Omental fat pad (tissue), 4 donors: Measurements from ENCODE around the gene EDIL3. TPM values are rescaled to one million over a fixed set of nuclear protein-coding genes. Genes with fewer than 3 reads are reported as not detected.

Source experiments
- ATAC-seq: fragments of 150-250 bp; one replicate; pipeline ENCODE4 v1.9.1; 2016; ENCODE audit warnings: mild to moderate bottlenecking, moderate library complexity; ENCODE audit not compliant: low FRiP score
- DNase-seq: peaks from one replicate; pipeline ENCODE4 v3.0.0-alpha.2; 2019; ENCODE audit warnings: low spot score
- total RNA-seq, 4 donors: library from RNA; depleted of rRNA; stranded (reverse); fragments of >200 nt; gene quantifications; one replicate each; pipeline ENCODE4 v1.1.0, GENCODE V29; 2016
- TF ChIP-seq, protein P1 (sequence below), 3 donors: fragments of 450-650 bp; IDR thresholded peaks; one replicate each; pipeline ENCODE4 v1.5.1; 2016 to 2017; ENCODE audit warnings: antibody characterized with exemption in 3 of 3, mild to moderate bottlenecking in 3 of 3, moderate library complexity in 2 of 3

Gene EDIL3
- total RNA-seq, 4 donors from 2014 or later, result 2.3 to 22.4 (median 4.2) TPM

- TF ChIP-seq, protein P1, sequence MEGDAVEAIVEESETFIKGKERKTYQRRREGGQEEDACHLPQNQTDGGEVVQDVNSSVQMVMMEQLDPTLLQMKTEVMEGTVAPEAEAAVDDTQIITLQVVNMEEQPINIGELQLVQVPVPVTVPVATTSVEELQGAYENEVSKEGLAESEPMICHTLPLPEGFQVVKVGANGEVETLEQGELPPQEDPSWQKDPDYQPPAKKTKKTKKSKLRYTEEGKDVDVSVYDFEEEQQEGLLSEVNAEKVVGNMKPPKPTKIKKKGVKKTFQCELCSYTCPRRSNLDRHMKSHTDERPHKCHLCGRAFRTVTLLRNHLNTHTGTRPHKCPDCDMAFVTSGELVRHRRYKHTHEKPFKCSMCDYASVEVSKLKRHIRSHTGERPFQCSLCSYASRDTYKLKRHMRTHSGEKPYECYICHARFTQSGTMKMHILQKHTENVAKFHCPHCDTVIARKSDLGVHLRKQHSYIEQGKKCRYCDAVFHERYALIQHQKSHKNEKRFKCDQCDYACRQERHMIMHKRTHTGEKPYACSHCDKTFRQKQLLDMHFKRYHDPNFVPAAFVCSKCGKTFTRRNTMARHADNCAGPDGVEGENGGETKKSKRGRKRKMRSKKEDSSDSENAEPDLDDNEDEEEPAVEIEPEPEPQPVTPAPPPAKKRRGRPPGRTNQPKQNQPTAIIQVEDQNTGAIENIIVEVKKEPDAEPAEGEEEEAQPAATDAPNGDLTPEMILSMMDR (IDR thresholded peaks at IDR 0.05), result no peak
- no peak for DNase-seq
- no peak for ATAC-seq
Measured at GRCh38 chr5:84260140-84260539, 124.5 kb downstream of the EDIL3 start.

- ATAC-seq (no peak), DNase-seq (no peak)
- TF ChIP-seq, protein P1 (IDR thresholded peaks at IDR 0.05), result no peak
Measured at GRCh38 chr5:84259283-84260045, 125.2 kb downstream of the EDIL3 start.

- TF ChIP-seq, protein P1 (IDR thresholded peaks at IDR 0.05), result no peak
- DNase-seq (no peak), ATAC-seq (no peak)
Measured at GRCh38 chr5:84257061-84257460, 127.6 kb downstream of the EDIL3 start.

GRCh38 chr5:84255315-84255714 is 129.4 kb downstream of the EDIL3 start:
- TF ChIP-seq, protein P1 (IDR thresholded peaks at IDR 0.05), result no peak
- ATAC-seq (no peak), DNase-seq (no peak)

GRCh38 chr5:84253946-84254345 is 130.7 kb downstream of the EDIL3 start:
- DNase-seq, result no peak
- TF ChIP-seq, protein P1 (IDR thresholded peaks at IDR 0.05), result no peak
- ATAC-seq, result no peak

DNA sequence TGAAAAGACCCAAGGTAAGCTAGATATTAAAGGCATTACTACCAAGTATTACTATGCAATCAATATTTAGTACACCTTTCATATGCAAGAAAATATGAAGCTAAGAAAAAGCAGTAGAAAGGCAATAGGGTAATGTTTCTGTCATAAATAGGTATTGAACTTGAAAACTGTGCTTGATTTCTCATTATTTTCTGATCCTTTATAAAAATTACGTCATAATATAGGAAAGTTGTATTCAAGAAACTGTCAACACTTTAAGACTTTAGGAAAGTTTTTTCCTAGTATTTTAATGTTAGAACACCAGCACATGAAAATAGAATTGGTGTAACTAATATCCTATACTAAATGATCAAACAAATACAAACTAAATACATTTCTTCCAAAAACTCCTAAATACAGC is 133.2 kb downstream of the EDIL3 start:
- DNase-seq (no peak), ATAC-seq (no peak)
- TF ChIP-seq, protein P1 (IDR thresholded peaks at IDR 0.05), result no peak
